Frontal cortex (tissue), 4 donors: ENCODE data around the gene QRSL1. TPM values are rescaled to one million over a fixed set of nuclear protein-coding genes. Genes with fewer than 3 reads are reported as not detected.
"Not testable (repeated sequence)": the region's sequence is repeated elsewhere in the genome, so short reads cannot be mapped to it uniquely, and the experiment has no call there.

Experiments used
- DNase-seq, 2 donors: peaks; one replicate each; pipeline ENCODE4 v3.0.0; 2012; ENCODE audit warnings: low spot score in 2 of 2
- FAIRE-seq: peaks from 2 replicates; lab custom pipeline; 2012; peaks lifted over from hg19 to GRCh38; lab: Jason Lieb, UNC
- total RNA-seq: library from RNA; depleted of rRNA; stranded (reverse); fragments of >200 nt; gene quantifications from one replicate; pipeline ENCODE4 v1.2.3, GENCODE V29; 2014
- donor health status: control.
- donor health status: control.
- donor health status: control.

The QRSL1 gene
- total RNA-seq, 1 donor from 2014 or later, result 17.5 TPM

DNA sequence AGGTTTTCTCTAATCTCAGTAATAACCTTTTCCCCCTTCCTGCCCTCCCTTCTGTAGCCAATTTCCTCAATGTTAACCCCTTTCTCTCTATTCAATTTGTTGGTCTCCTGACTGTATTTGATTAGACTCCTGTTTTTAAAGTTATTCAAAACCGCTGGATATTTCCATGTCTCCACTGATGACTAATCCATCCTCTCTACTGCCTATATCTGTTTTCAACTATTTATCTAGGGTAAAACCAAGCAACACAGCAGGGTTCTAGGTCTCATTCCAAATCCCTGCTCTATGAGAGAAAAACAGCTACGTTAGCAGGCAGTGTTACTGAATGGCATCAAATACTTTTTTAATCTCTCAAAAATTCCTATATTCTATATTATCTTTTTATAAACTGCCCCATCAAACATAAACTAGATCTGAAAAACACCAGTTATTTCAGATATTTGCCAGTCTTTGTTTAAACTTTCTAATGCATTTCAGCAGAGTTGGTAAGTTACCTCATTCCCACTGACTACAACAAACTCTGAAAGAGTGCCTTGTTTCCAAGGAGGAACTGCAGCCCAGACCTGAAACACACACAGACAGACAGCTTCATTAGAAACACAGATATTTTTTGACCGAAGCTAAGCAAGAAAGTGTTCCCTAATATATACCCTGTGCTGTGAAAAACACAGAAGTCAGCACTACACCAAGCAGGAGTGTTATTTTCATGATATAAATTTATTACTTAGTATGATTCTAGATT lies 8.3 kb upstream of the QRSL1 start:
- no peak for DNase-seq
- no peak for FAIRE-seq

DNA sequence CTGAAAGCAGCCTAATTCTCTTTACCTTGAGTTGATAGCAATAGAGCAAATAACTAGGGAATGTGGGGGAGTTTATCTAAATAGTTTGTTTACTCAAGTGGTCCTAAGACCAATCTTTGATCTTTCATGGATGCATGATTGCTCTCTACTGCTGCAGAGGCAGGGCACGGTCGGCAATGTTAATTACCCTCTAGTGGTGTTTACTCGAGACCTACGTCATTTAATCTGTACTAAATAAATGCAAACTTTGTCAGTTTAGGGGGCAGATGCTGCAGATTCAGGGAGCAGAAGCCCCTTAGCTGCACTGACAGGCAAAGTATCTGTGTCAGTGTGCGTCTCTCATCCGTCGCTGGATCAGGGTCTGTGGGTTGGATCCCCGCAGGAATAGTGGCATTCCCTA lies 7.0 kb upstream of the QRSL1 start:
- no peak for DNase-seq
- FAIRE-seq, result no peak

DNA sequence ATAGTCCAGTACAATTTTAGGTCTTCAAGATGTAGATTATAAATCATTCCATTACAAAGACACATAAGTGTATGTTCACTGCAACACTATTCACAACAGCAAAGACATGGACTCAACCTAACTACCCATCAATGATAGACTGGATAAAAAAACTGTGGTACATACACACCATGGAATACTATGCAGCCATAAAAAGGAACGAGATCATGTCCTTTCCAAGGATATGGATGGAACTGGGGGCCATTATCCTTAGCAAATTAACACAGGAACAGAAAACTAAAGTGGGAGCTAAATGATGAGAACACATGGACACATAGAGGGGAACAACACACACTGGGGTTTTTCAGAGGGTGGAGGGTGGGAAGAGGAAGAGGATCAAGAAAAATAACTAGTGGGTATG lies 6.3 kb upstream of the QRSL1 start:
- DNase-seq, result no peak
- FAIRE-seq, result no peak

DNA sequence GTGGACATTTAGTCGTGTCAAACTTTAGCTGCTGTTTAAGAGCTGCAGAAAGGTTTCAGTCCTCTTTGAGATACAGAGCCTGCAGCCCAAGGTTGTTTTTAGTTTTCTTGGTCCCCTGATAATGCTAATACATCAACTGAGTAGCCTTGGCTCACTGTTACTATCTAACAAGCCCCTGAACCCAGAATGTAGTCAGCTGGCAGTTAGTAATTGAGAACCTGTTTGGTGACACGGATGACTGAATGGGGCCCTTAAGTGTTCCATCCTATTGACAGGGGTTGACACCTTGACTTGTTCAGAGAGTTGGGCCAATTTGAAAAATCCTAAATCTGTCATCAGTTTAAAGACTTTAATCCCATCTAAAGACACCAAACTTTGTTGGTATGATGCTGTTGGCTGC lies 2.9 kb upstream of the QRSL1 start:
- FAIRE-seq (no peak), DNase-seq (no peak)

DNA sequence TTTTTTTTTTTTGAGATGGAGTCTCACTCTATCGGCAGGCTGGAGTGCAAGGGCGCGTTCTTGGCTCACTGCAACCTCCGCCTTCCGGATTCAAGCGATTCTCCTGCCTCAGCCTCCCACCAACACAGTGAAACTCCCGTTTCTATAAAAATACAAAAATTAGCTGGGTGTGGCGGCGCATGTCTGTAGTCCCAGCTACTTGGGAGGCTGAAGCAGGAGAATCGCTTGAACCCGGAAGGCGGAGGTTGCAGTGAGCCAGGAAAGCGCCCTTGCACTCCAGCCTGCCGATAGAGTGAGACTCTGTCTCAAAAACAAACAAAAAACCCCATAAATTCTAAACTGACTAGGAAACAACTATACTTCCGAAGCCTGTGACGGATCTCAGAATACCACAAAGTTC lies 1.6 kb upstream of the QRSL1 start:
- FAIRE-seq, DNase-seq: not testable (repeated sequence)

DNA sequence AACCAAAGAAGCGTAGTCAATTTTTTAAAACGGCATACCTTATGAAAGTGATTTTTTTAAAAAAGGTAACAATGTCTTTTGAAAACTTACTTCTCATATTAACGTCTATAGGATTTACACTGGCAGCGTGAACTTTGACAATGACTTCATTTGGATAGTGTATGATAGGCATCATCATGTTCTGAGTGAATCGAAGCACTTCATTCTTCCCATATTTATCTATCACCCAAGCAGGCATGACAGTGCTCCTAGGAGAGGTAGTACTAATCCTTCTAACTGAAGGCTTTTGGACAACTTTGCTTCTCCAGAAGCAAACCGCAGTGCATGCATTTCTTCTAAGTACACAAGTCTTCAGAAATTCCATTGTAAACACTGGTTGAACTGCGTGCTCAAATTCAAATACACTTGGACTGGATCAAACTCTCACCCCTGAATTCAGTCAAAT lies 698 bp upstream of the QRSL1 start:
- DNase-seq (no peak), FAIRE-seq (no peak)

DNA sequence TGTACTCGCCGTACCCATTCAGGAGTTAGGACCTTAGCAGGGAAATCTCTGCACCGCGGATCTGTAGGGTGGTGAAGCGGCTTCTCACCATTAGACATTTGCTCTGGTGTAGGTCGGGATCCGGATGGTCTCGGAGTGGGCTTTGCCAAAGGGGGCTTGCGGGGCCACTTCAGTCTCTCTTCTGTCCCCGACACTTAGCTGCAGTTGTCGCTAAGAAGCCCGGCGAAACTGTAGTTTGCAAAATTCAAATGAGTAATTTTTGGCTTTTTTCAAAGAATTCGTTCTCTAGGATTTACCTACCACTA lies 433 bp downstream of the QRSL1 start:
- FAIRE-seq, result no peak
- no peak for DNase-seq

GRCh38 chr6:106630366-106630765 lies 988 bp downstream of the QRSL1 start:
- FAIRE-seq (no peak), DNase-seq (no peak)

DNA sequence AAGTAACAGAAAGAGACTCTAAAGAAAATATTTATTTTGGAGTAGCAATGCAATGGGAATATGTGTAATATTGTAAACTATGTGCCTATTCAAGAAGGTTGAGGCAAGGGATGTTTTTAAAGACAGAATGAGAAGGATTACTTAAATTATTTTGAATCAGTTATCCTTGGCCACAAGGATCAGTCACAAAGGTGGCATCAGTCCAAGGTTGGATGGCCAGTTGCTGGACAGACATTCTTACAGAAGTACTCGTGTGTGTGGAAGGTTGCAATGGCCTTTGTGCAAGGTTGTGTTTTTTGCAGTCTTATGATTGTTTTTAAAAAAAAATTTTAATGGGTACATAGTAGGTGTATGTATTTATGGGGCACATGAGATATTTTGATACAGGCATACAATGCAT lies 2.0 kb downstream of the QRSL1 start:
- FAIRE-seq, result no peak
- no peak for DNase-seq

GRCh38 chr6:106634565-106634964 lies 5.2 kb downstream of the QRSL1 start:
- DNase-seq (no peak), FAIRE-seq (no peak)

DNA sequence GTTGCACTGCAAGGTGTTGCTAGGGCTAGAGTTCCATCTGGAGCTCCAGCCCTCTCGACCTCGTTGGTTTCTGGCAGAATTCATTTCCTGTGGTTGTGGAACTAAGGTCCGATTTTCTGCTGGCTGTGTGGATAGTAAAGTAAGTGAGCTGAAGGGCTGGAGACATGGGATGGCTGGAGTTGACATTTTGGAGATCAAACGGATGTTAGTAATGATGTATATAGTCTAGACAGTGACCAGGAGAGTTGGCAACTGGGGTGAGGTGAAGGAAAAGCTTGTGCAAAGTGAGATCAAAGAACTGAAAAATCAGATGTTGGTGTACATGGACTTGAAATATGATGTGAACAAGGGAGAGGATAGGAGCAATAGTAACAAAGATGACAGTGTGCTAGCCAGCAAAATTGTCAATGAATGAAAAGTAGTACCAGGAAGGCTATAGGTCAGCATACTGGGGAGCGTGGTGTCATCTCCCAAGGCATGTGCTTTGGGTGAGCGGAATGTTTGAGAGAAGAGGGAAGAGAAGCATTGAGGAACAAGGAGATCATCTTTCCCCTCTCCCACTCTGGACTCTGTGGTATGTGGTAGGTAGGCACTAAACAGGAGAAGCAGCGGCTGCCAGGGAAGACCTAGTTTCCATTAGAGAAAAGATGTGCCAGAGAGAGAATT lies 7.8 kb downstream of the QRSL1 start:
- FAIRE-seq, result no peak
- no peak for DNase-seq

- FAIRE-seq (no peak), DNase-seq (no peak)
These were observed 8.5 kb downstream of the QRSL1 start for GRCh38 chr6:106637717-106638341.

DNA sequence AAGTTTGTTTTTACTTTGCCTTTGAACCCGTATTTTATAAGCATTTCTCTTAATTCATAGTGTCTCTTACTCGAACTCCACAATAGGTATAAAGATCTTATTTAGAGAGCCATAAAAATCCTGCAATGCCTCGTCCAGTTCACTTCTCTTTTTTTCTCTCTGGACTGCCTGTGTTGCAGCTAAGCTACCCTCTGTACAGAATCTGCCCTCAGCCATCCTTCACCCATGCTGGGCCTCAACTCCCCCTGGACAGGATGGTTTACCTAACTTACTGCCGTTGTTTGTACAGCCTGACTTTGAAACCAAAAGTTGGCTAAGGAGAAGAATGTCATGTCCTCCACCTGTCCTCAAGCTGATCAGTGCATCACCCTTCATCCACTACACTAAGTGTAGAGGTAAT lies 10.4 kb downstream of the QRSL1 start:
- DNase-seq (no peak), FAIRE-seq (no peak)

- FAIRE-seq, result no peak
- DNase-seq, result no peak
These were observed 13.1 kb downstream of the QRSL1 start for GRCh38 chr6:106642476-106642875.

GRCh38 chr6:106643061-106643460 lies 13.7 kb downstream of the QRSL1 start:
- FAIRE-seq, result no peak
- DNase-seq, result no peak

GRCh38 chr6:106648651-106649308 lies 19.4 kb downstream of the QRSL1 start:
- FAIRE-seq (no peak), DNase-seq (no peak)

DNA sequence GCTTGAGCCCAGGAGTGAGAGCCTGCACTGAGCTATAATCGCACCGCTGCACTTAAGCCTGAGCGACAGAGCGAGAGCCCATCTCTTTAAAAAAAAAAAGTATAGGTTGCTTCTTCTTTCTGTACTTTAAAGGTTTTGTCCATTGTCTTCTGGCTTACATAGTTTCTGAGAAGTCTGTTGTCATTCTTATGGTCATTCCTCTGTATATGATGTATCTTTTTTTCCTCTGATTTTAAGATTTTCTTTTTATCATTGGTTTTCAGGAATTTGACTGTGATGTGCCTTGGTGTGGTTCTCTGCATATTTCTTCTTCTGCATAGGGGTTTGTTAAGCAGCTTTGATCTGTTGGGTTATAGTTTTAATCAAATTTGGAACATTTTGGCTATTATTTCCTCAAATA lies 29.1 kb downstream of the QRSL1 start:
- DNase-seq (no peak), FAIRE-seq (no peak)

DNA sequence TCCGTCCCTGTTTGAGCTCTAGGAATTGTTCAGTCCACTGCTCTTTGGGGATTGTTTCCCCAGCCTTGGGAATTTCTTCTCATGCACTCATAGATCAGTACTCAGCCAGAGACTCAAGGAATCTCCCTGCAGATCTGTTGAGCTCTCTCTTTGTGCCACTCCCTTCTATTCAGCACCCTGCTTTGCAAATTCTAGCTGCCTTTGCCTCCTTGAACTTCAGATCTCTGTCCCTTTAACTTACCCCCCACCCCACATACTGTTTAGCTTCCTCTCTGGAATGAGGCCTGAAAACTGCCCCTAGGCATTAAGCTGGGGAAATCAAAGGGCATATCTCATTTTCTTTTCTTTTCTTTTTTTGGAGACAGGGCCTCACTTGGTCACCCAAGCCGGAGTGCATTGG lies 30.5 kb downstream of the QRSL1 start:
- no peak for DNase-seq
- FAIRE-seq, result no peak

- DNase-seq, result no peak
- FAIRE-seq, result no peak
These were observed 33.1 kb downstream of the QRSL1 start for GRCh38 chr6:106662458-106662857.

GRCh38 chr6:106666282-106667021 lies 37.1 kb downstream of the QRSL1 start:
- no peak for DNase-seq
- no peak for FAIRE-seq
